ENCODE results near the gene CDH12.

Gene CDH12

GRCh38 chr5:21882074-21882745 lies 970.9 kb downstream of the CDH12 start:
- no peak for DNase-seq (ENCODE audit: low read depth)
- H3K4me3 ChIP-seq (ENCODE audit: low read depth, low read length): no peak overlapping the region
- no peak for TF ChIP-seq CTCF (conservative IDR thresholded peaks at IDR 0.05; ENCODE audit: low read depth, low read length)

GRCh38 chr5:21880164-21880563 lies 973.0 kb downstream of the CDH12 start:
- no peak for DNase-seq (ENCODE audit: low read depth)
- no peak for TF ChIP-seq CTCF (conservative IDR thresholded peaks at IDR 0.05; ENCODE audit: low read depth, low read length)
- H3K4me3 ChIP-seq (ENCODE audit: low read depth, low read length): no peak overlapping the region

GRCh38 chr5:21862986-21863385 lies 990.2 kb downstream of the CDH12 start:
- TF ChIP-seq CTCF (conservative IDR thresholded peaks at IDR 0.05; ENCODE audit: low read depth, low read length): no peak
- DNase-seq (ENCODE audit: low read depth): no peak
- no peak overlapping the region for H3K4me3 ChIP-seq (ENCODE audit: low read depth, low read length)

GRCh38 chr5:21858441-21858840 lies 994.7 kb downstream of the CDH12 start:
- H3K4me3 ChIP-seq (ENCODE audit: low read depth, low read length): no peak overlapping the region
- no peak for DNase-seq (ENCODE audit: low read depth)
- no peak for TF ChIP-seq CTCF (conservative IDR thresholded peaks at IDR 0.05; ENCODE audit: low read depth, low read length)

GRCh38 chr5:21856987-21857386 lies 996.2 kb downstream of the CDH12 start:
- DNase-seq (ENCODE audit: low read depth): no peak
- no peak for TF ChIP-seq CTCF (conservative IDR thresholded peaks at IDR 0.05; ENCODE audit: low read depth, low read length)
- no peak overlapping the region for H3K4me3 ChIP-seq (ENCODE audit: low read depth, low read length)

- no peak overlapping the region for H3K4me3 ChIP-seq (ENCODE audit: low read depth, low read length)
- DNase-seq (ENCODE audit: low read depth): no peak
- TF ChIP-seq CTCF (conservative IDR thresholded peaks at IDR 0.05; ENCODE audit: low read depth, low read length): no peak
Measured at GRCh38 chr5:21847300-21847699, 1005.8 kb downstream of the CDH12 start.

- no peak overlapping the region for H3K4me3 ChIP-seq (ENCODE audit: low read depth, low read length)
- TF ChIP-seq CTCF (conservative IDR thresholded peaks at IDR 0.05; ENCODE audit: low read depth, low read length): no peak
- no peak for DNase-seq (ENCODE audit: low read depth)
Measured at GRCh38 chr5:21844960-21845359, 1008.2 kb downstream of the CDH12 start.
